ENCODE results near the gene FAM110D.

DNA sequence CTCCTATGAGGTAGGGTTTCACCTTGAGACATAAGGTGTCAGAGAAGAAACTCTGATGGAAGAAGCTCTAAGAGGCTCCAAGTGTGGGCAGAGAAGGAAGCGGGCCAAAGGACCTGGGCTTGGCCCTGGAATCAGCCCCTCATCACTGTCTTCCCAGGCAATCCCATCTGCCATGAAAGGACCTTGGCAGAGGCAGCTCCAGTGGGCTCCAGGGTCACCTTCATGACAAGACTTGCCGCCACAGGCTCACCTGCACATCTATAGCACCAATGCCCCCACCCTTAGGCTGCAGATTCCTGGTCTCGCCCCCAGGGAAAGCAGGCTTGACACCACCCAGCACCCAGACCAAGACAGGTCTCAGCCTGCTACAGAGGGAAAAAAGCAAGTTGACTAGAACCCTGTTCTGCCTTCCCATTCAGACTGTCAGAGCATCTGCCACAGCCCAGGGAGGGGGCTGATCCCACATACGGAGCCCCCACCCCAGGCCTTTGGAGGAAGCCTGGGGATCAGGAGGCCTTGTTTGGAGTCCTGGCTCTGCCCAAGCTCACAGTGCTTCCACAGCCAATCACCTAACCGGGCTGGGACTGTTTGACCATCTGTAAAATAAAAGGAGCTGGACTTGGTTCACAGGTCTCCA is 490 bp upstream of the FAM110D start:
- TF ChIP-seq, protein P1, sequence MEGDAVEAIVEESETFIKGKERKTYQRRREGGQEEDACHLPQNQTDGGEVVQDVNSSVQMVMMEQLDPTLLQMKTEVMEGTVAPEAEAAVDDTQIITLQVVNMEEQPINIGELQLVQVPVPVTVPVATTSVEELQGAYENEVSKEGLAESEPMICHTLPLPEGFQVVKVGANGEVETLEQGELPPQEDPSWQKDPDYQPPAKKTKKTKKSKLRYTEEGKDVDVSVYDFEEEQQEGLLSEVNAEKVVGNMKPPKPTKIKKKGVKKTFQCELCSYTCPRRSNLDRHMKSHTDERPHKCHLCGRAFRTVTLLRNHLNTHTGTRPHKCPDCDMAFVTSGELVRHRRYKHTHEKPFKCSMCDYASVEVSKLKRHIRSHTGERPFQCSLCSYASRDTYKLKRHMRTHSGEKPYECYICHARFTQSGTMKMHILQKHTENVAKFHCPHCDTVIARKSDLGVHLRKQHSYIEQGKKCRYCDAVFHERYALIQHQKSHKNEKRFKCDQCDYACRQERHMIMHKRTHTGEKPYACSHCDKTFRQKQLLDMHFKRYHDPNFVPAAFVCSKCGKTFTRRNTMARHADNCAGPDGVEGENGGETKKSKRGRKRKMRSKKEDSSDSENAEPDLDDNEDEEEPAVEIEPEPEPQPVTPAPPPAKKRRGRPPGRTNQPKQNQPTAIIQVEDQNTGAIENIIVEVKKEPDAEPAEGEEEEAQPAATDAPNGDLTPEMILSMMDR (IDR thresholded peaks at IDR 0.05): no peak
- no peak for TF ChIP-seq EZH2 (IDR thresholded peaks at IDR 0.05; ENCODE audit: borderline replicate concordance, insufficient read depth, low read depth, low read length, poor library complexity, severe bottlenecking)

All from B cell (primary cell).